ENCODE measurements around the gene CASP9.
"Not testable (repeated sequence)": the region's sequence is repeated elsewhere in the genome, so short reads cannot be mapped to it uniquely, and the experiment has no call there.

The CASP9 gene

DNA sequence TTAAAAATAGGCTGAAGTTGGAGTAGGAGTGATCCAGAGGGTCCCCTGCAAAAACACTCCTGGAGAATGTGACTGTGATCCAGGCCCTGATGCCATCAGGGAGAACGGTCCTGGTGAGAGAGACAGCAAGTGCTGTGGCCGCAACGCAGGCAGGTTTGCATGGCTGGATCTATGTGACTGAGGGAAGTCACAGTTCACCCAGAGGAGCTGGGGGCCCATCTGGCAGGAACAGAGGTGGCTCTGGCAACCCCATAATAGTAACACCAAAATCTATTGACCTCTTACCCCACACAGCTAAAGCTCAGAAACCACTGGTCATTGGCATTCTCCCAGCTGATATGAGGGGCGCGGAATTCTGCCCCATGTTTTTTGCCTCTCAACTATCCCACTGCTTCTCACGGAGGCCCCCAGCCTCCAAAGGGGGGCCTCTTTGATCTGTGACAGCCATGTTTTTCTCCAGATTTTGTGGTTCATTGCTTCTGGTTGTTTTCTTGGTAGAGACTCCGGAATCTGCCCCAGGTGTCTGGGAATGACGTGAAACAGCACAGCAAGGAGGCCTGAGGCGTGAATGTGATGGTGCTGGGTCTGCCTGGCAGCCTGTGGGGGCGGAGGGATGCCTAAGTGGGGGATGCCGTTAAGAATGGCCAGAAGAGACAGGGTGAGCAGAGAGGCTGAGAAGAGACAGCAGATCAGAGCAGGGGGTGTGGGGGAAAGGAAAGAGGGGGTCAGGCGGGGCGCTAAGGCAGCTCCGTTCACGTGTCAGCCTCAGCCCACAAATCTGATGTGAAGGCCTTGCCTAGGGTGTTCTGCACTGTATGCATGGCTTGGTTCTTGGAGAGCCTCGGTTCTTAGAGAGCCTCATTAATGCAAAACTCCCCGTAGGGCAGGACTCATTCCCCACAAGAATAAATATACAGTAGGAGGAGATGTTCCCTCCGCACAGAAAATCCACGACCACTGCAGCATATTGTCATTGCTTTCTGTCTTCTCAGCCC, 23.5 kb downstream of the CASP9 start:
- no peaks in the 10 kb centered on the region for H3K36me3 ChIP-seq (ENCODE audit: insufficient read depth, low read length)
- H3K27me3 ChIP-seq (ENCODE audit: insufficient read depth, low read length) = no peaks in the 10 kb centered on the region
- no peak overlapping the region for H3K4me3 ChIP-seq (ENCODE audit: low read depth, low read length)
- H3K27ac ChIP-seq (ENCODE audit: low read depth, low read length) = no peak overlapping the region
- no peaks in the 10 kb centered on the region for H3K4me1 ChIP-seq (ENCODE audit: control insufficient read depth, insufficient read depth, low read length, unreplicated experiment)
- no peaks in the 10 kb centered on the region for H3K79me2 ChIP-seq (ENCODE audit: control insufficient read depth, insufficient read depth, low read length, unreplicated experiment)
- H2AFZ ChIP-seq (ENCODE audit: low read length, unreplicated experiment) = no peak overlapping the region

DNA sequence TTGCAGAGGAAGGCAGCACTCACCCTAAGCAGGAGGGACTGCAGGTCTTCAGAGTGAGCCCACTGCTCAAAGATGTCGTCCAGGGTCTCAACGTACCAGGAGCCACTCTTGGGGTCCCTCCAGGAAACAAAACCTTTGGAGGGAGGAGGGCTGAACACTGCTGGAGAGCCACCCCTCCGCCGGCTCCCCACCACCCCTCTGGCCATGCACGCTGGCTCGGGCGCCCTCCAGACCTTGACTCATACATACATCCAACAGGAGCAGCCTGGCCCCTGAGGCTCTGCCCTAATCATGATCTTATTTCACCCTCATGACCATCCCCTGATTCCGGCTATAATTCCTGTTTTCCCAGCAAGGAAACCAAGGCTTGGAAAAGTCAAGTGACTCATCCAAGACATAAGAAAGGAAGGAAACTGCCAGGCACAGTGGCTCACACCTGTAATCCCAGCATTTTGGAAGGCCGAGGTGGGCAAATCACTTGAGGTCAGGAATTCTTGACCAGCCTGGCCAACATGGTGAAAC, 30.1 kb downstream of the CASP9 start:
- Histone ChIP-seq H3K27ac (ENCODE audit: low read depth, low read length) (no peak overlapping the region), H2AFZ (ENCODE audit: low read length, unreplicated experiment) (no peak overlapping the region), H3K4me1 (ENCODE audit: control insufficient read depth, insufficient read depth, low read length, unreplicated experiment) (no peaks in the 10 kb centered on the region), H3K27me3 (ENCODE audit: insufficient read depth, low read length) (no peaks in the 10 kb centered on the region), H3K36me3 (ENCODE audit: insufficient read depth, low read length) (no peaks in the 10 kb centered on the region), H3K79me2 (ENCODE audit: control insufficient read depth, insufficient read depth, low read length, unreplicated experiment) (no peaks in the 10 kb centered on the region), H3K4me3 (ENCODE audit: low read depth, low read length) (no peak overlapping the region)

DNA sequence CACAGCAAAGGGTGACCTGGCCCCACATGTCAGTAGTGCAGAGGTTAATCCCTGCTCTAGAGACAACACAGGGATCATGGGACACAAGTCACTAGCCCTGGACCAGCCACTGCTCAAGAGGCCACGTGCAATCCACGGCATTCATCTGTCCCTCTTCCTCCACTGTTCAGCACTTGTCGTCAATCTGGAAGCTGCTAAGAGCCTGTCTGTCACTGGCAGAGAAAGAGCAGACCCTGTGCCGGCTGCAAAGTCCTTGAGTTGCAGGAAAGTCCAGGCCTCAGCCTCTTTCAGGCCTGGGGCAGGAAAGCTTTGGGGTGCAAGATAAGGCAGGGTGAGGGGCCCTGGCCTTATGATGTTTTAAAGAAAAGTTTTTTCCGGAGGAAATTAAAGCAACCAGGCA, 31.4 kb downstream of the CASP9 start:
- Histone ChIP-seq H3K4me1 (ENCODE audit: control insufficient read depth, insufficient read depth, low read length, unreplicated experiment) (no peaks in the 10 kb centered on the region), H3K36me3 (ENCODE audit: insufficient read depth, low read length) (no peaks in the 10 kb centered on the region), H3K27me3 (ENCODE audit: insufficient read depth, low read length) (no peaks in the 10 kb centered on the region), H3K79me2 (ENCODE audit: control insufficient read depth, insufficient read depth, low read length, unreplicated experiment) (no peaks in the 10 kb centered on the region), H2AFZ (ENCODE audit: low read length, unreplicated experiment) (no peak overlapping the region), H3K27ac (ENCODE audit: low read depth, low read length) (no peak overlapping the region), H3K4me3 (ENCODE audit: low read depth, low read length) (no peak overlapping the region)

DNA sequence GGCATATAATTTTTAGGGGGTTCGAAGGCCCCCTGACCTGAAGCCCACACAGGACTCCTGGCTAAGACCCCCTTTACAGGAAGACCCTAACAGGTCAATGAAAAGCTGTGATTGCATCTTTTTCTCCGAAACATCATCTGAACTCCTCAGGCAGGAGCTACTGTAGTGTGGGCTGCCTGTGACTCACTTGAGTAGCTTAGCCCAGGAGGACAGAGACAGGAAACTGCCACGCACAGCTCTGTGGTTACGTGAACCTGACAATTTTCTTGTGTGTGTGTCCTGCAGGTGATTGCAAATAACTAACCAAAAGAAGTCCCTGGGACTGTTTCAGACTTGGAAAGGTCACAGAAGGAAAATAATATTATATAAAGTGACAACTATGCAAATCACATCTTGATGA, 33.0 kb downstream of the CASP9 start:
- not testable (repeated sequence) for H3K27me3 ChIP-seq (ENCODE audit: insufficient read depth, low read length); H2AFZ ChIP-seq (ENCODE audit: low read length, unreplicated experiment); H3K4me1 ChIP-seq (ENCODE audit: control insufficient read depth, insufficient read depth, low read length, unreplicated experiment); H3K4me3 ChIP-seq (ENCODE audit: low read depth, low read length); H3K79me2 ChIP-seq (ENCODE audit: control insufficient read depth, insufficient read depth, low read length, unreplicated experiment); H3K36me3 ChIP-seq (ENCODE audit: insufficient read depth, low read length); H3K27ac ChIP-seq (ENCODE audit: low read depth, low read length)

DNA sequence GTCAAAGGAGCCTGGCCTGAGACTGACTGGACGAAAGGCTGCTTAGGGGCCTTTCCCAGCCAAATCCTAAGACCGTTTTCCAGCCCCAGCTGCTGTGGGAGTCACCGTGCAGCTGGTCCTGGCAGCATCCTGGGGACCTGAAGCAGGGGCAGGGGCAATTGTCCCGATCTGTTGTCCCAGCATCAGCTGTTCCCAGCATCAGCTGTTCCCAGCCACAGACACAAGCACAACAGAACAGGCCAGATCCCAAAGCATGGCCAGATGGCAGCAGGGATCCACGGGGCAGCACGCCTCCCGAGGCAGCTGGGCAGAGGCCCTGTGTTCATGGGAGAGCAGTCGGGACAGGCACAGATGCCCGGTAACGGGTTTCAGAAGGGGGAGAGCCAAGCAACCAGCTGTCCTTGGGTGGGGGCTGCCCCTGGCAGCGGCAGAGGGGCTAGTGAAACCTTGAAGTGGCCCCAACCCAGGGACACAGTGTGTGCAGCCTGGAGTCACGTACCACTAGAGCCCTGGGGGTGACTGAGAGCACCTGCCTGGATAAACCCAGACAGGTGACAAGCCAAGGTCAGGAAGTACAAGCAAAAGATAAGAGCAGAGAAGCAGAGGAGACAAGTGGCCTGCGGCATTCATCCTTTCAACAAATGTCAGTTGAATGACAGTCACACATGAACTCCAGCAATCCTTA, 34.8 kb downstream of the CASP9 start:
- no peaks in the 10 kb centered on the region for H3K36me3 ChIP-seq (ENCODE audit: insufficient read depth, low read length)
- H3K27ac ChIP-seq (ENCODE audit: low read depth, low read length) = no peak overlapping the region
- no peak overlapping the region for H3K4me3 ChIP-seq (ENCODE audit: low read depth, low read length)
- H3K4me1 ChIP-seq (ENCODE audit: control insufficient read depth, insufficient read depth, low read length, unreplicated experiment) = no peaks in the 10 kb centered on the region
- no peak overlapping the region for H2AFZ ChIP-seq (ENCODE audit: low read length, unreplicated experiment)
- H3K27me3 ChIP-seq (ENCODE audit: insufficient read depth, low read length) = no peaks in the 10 kb centered on the region
- no peaks in the 10 kb centered on the region for H3K79me2 ChIP-seq (ENCODE audit: control insufficient read depth, insufficient read depth, low read length, unreplicated experiment)

DNA sequence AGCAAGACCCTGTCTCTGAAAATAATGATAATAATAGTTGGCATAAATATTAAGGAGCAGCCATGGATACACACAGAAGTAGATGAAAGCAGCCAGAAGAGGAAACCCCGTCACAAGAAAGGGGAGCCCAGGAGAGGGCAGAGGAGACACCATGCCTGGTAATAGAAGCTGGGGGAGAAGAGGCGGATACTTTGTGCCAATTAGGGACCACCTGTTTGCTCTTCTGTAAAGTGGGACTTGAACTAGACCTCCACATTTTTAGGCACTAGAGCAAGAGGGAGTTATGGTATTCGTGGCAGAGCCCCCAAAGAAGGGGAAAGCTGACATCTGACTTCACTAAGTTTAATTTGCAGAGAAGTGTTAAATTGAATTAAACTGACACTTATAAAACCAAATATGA, 35.6 kb downstream of the CASP9 start:
- Histone ChIP-seq H3K79me2 (ENCODE audit: control insufficient read depth, insufficient read depth, low read length, unreplicated experiment) (no peaks in the 10 kb centered on the region), H3K36me3 (ENCODE audit: insufficient read depth, low read length) (no peaks in the 10 kb centered on the region), H3K27me3 (ENCODE audit: insufficient read depth, low read length) (no peaks in the 10 kb centered on the region), H2AFZ (ENCODE audit: low read length, unreplicated experiment) (no peak overlapping the region), H3K4me1 (ENCODE audit: control insufficient read depth, insufficient read depth, low read length, unreplicated experiment) (no peaks in the 10 kb centered on the region), H3K27ac (ENCODE audit: low read depth, low read length) (no peak overlapping the region), H3K4me3 (ENCODE audit: low read depth, low read length) (no peak overlapping the region)

DNA sequence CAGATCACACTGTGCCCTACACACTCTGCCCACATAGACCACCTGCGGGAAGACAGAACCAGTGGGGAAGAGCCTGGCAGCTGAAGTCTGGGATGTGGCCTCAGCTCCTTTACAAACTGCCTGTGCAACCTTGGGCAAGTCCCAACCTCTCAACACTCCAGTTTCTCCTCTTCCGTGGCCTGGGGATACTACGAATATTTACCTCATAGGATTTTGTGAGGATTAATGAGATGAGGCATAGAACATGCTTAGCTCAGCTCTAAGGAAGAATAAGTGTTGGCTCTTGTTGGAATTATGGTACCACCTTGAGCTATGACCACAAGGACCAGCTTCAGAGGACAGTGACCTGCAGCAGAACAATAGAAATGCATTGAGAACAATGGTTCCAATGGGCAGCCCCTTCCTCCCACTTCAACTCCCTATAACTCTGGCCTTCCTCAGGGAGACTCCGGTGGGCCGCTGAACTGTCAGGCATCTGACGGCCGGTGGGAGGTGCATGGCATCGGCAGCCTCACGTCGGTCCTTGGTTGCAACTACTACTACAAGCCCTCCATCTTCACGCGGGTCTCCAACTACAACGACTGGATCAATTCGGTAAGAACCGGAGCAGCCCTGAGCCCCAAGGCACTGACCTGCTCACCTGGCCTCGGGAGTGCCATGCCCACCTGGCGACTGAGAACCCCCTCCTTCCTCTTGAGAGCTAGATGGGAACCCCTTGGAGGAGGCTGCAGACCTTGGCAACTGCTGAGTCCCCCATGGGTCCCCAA, 37.0 kb downstream of the CASP9 start:
- H3K4me3 ChIP-seq (ENCODE audit: low read depth, low read length); H3K4me1 ChIP-seq (ENCODE audit: control insufficient read depth, insufficient read depth, low read length, unreplicated experiment); H3K36me3 ChIP-seq (ENCODE audit: insufficient read depth, low read length); H3K27me3 ChIP-seq (ENCODE audit: insufficient read depth, low read length); H3K27ac ChIP-seq (ENCODE audit: low read depth, low read length); H3K79me2 ChIP-seq (ENCODE audit: control insufficient read depth, insufficient read depth, low read length, unreplicated experiment); H2AFZ ChIP-seq (ENCODE audit: low read length, unreplicated experiment): not testable (repeated sequence)

DNA sequence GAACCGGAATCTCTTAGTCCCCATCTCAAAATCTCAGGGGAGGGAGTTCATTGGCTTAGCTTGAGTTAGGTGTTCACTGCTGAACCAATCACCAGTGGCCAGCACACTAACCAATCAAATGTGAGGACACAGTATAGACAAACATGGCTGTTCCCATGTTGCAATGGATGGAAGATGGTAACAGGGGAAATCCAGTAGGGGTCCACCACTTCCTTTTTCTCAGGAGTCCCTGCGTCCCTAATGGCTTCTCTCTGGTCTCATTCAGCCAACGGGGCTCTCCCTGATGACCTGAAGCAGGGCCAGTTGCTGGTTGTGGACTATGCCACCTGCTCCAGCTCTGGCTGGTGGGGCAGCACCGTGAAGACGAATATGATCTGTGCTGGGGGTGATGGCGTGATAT, 38.4 kb downstream of the CASP9 start:
- Histone ChIP-seq H2AFZ (ENCODE audit: low read length, unreplicated experiment) (no peak overlapping the region), H3K27ac (ENCODE audit: low read depth, low read length) (no peak overlapping the region), H3K27me3 (ENCODE audit: insufficient read depth, low read length) (no peaks in the 10 kb centered on the region), H3K36me3 (ENCODE audit: insufficient read depth, low read length) (no peaks in the 10 kb centered on the region), H3K79me2 (ENCODE audit: control insufficient read depth, insufficient read depth, low read length, unreplicated experiment) (no peaks in the 10 kb centered on the region), H3K4me3 (ENCODE audit: low read depth, low read length) (no peak overlapping the region), H3K4me1 (ENCODE audit: control insufficient read depth, insufficient read depth, low read length, unreplicated experiment) (no peaks in the 10 kb centered on the region)

DNA sequence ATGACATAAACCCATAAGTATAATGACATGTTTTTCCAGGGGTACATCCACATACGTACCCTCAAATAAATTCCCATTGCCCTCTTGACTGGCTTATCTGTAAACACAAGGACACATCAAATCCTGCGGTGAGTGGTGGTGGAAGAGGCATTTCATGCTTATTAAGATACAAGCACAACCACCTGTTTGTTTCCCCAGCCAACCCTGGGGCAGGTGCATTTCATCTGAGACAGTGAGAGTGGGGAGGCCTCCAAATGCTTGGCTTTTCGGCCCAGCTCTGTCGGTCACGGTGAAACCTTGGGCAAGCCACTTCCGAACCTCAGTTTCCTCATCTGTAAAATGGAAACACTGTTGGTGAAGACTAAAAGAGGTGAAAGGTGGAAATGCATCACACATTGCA, 39.6 kb downstream of the CASP9 start:
- H2AFZ ChIP-seq (ENCODE audit: low read length, unreplicated experiment); H3K27ac ChIP-seq (ENCODE audit: low read depth, low read length); H3K36me3 ChIP-seq (ENCODE audit: insufficient read depth, low read length); H3K4me1 ChIP-seq (ENCODE audit: control insufficient read depth, insufficient read depth, low read length, unreplicated experiment); H3K4me3 ChIP-seq (ENCODE audit: low read depth, low read length); H3K79me2 ChIP-seq (ENCODE audit: control insufficient read depth, insufficient read depth, low read length, unreplicated experiment); H3K27me3 ChIP-seq (ENCODE audit: insufficient read depth, low read length): not testable (repeated sequence)

DNA sequence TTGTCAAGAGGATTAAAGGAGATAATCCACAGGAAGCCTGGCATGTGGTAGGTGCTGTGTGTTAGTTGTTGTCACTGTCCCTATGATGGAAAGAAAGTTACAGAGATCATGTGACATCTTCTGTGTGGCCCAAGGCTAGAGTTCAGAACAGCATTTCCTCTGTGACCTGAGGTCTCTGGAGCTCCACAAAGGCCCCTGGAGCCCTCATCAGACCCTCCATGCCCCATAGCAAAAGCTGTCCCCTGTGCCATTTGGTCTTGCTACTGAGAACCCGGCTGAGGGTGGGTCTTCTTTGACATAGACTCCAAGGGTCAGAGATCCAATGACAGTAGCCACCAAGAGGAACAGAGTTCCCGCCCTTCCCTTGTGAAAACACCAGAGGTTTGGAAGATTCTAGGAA, 40.0 kb downstream of the CASP9 start:
- Histone ChIP-seq H3K27me3 (ENCODE audit: insufficient read depth, low read length) (no peaks in the 10 kb centered on the region), H2AFZ (ENCODE audit: low read length, unreplicated experiment) (no peak overlapping the region), H3K79me2 (ENCODE audit: control insufficient read depth, insufficient read depth, low read length, unreplicated experiment) (no peaks in the 10 kb centered on the region), H3K4me3 (ENCODE audit: low read depth, low read length) (no peak overlapping the region), H3K4me1 (ENCODE audit: control insufficient read depth, insufficient read depth, low read length, unreplicated experiment) (no peaks in the 10 kb centered on the region), H3K27ac (ENCODE audit: low read depth, low read length) (no peak overlapping the region), H3K36me3 (ENCODE audit: insufficient read depth, low read length) (no peaks in the 10 kb centered on the region)
